Middle frontal gyrus (tissue), 1 donor: ENCODE results near the gene TM6SF1.
"Not testable (repeated sequence)": the region's sequence is repeated elsewhere in the genome, so short reads cannot be mapped to it uniquely, and the experiment has no call there.

Source experiments
- DNase-seq: peaks from one replicate; pipeline ENCODE4 v3.0.0-alpha.2; 2015; ENCODE audit warnings: low spot score; ENCODE audit errors: extremely low spot score

Gene TM6SF1

GRCh38 chr15:83088876-83089275 lies 18.6 kb upstream of the TM6SF1 start:
- DNase-seq: no peak

- DNase-seq: no peak
These were observed 17.0 kb upstream of the TM6SF1 start for GRCh38 chr15:83090465-83090864.

- not testable (repeated sequence) for DNase-seq
These were observed 15.5 kb upstream of the TM6SF1 start for GRCh38 chr15:83091965-83092308.

GRCh38 chr15:83092309-83092976 lies 15.0 kb upstream of the TM6SF1 start:
- DNase-seq: no peak

- no peak for DNase-seq
These were observed 12.9 kb upstream of the TM6SF1 start for GRCh38 chr15:83094583-83094982.

GRCh38 chr15:83098079-83098478 lies 9.4 kb upstream of the TM6SF1 start:
- no peak for DNase-seq

GRCh38 chr15:83099290-83099689 lies 8.2 kb upstream of the TM6SF1 start:
- no peak for DNase-seq

- no peak for DNase-seq
These were observed 7.3 kb upstream of the TM6SF1 start for GRCh38 chr15:83100097-83100646.

- DNase-seq: no peak
These were observed 5.1 kb upstream of the TM6SF1 start for GRCh38 chr15:83102346-83102745.

GRCh38 chr15:83104141-83104540 lies 3.3 kb upstream of the TM6SF1 start:
- no peak for DNase-seq

GRCh38 chr15:83105440-83105839 lies 2.0 kb upstream of the TM6SF1 start:
- no peak for DNase-seq

GRCh38 chr15:83107841-83108181 lies 366 bp downstream of the TM6SF1 start:
- DNase-seq: no peak

- DNase-seq: no peak
These were observed 1.1 kb downstream of the TM6SF1 start for GRCh38 chr15:83108266-83109219.

GRCh38 chr15:83109532-83109931 lies 2.1 kb downstream of the TM6SF1 start:
- DNase-seq: no peak

GRCh38 chr15:83110381-83110780 lies 2.9 kb downstream of the TM6SF1 start:
- no peak for DNase-seq

GRCh38 chr15:83111149-83111548 lies 3.7 kb downstream of the TM6SF1 start:
- DNase-seq: no peak

GRCh38 chr15:83112233-83112955 lies 4.9 kb downstream of the TM6SF1 start:
- no peak for DNase-seq

- DNase-seq: no peak
These were observed 5.5 kb downstream of the TM6SF1 start for GRCh38 chr15:83112956-83113299.

GRCh38 chr15:83113881-83114674 lies 6.6 kb downstream of the TM6SF1 start:
- no peak for DNase-seq

- DNase-seq: no peak
These were observed 7.4 kb downstream of the TM6SF1 start for GRCh38 chr15:83114856-83115255.

GRCh38 chr15:83115410-83115809 lies 8.0 kb downstream of the TM6SF1 start:
- DNase-seq: no peak
